Measurements from ENCODE around the gene HMGB4. TPM values are rescaled to one million over a fixed set of nuclear protein-coding genes. Genes with fewer than 3 reads are reported as not detected.

The HMGB4 gene
- total RNA-seq, 2 donors from 2014 or later: not detected

DNA sequence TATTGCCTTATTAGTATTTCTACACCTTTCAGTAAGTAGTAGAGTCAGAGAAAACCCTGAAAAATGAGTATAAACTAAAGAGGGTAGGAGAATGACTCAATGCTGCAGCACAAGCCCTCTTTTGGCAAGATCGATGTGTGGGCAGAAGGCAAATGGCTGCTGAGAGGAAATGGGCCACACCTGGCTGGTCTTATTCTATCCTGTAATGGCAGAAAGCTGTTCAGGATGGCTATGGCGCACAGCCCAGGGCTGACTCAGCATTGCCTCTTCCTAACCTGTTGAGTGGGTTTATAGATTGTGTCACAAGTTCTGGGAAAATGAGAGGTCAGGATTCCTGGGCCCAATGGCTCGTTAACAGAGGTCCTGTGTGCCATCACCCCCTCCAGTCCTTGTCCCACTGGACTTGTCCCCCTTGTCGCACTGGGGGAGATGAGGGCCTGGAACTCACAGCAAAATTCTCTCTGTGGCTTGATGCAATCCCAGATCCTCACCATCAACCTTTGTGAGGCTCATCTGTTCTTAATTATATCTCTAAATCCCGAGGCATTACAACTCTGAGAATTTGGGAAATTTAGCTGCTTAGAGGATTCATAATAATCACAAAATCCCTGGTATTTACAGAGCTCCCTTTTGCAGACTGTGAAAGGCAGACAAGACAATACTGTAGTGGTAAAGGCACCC, 13.2 kb downstream of the HMGB4 start:
- TF ChIP-seq, protein P1, sequence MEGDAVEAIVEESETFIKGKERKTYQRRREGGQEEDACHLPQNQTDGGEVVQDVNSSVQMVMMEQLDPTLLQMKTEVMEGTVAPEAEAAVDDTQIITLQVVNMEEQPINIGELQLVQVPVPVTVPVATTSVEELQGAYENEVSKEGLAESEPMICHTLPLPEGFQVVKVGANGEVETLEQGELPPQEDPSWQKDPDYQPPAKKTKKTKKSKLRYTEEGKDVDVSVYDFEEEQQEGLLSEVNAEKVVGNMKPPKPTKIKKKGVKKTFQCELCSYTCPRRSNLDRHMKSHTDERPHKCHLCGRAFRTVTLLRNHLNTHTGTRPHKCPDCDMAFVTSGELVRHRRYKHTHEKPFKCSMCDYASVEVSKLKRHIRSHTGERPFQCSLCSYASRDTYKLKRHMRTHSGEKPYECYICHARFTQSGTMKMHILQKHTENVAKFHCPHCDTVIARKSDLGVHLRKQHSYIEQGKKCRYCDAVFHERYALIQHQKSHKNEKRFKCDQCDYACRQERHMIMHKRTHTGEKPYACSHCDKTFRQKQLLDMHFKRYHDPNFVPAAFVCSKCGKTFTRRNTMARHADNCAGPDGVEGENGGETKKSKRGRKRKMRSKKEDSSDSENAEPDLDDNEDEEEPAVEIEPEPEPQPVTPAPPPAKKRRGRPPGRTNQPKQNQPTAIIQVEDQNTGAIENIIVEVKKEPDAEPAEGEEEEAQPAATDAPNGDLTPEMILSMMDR (IDR thresholded peaks at IDR 0.05): no peak
- intact Hi-C loops (cut with DNase I): no loop called here
- no peak overlapping the region for H3K27ac ChIP-seq
- no peaks in the 10 kb centered on the region for H3K9me3 ChIP-seq
- no peak for DNase-seq
- H3K9ac ChIP-seq (ENCODE audit: low read depth in 2 of 2, low read length in 2 of 2): no peak overlapping the region
- H3K4me3 ChIP-seq: no peak overlapping the region
- no peaks in the 10 kb centered on the region for H3K36me3 ChIP-seq
- no peaks in the 10 kb centered on the region for H3K4me1 ChIP-seq
- H3K27me3 ChIP-seq: no peaks in the 10 kb centered on the region

DNA sequence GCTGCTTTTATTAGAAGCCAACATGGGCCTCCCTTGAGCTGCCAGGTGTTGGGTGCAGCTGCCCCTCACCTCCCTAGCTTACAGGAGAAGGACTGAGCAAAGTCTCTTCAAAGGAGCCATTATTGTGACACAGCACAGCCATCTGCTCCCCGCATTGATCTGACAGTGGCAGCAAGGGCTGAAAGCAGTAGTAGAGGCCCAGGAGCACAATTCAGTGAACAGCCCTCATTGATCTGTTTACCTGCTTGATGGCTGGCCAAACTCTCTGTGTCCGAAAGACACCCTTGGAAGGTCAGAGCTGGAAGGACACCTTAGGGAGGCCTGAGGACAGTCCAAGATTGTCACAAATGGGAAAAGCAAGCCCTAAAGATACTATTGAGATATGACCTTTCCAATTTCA, 14.5 kb downstream of the HMGB4 start:
- Histone ChIP-seq H3K4me1 (no peaks in the 10 kb centered on the region), H3K27ac (no peak overlapping the region), H3K9ac (ENCODE audit: low read depth in 2 of 2, low read length in 2 of 2) (no peak overlapping the region), H3K4me3 (no peak overlapping the region), H3K27me3 (no peaks in the 10 kb centered on the region), H3K9me3 (no peaks in the 10 kb centered on the region), H3K36me3 (no peaks in the 10 kb centered on the region)
- TF ChIP-seq, protein P1 (IDR thresholded peaks at IDR 0.05): no peak
- no peak for DNase-seq
- intact Hi-C loops (cut with DNase I): no loop called here

DNA sequence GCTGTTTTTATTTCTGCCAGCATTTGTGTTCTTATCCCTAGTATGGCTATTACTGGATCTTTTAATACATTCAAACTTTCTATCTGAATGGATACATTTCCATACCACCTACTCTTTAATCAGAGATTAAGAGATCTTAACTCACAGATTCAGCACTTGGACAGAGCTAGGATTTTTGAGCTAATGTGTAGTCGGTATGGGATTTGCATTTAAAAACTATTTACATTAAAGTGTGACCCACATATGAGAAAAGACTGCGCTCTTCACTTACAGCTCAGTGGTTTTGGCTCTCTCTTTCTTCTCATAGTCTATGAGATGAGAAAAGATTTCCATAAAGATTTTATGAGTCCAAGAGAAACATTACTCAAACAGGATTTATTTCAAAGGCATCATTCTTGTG, 16.4 kb downstream of the HMGB4 start:
- Histone ChIP-seq H3K27ac (no peak overlapping the region), H3K4me3 (no peak overlapping the region), H3K9ac (ENCODE audit: low read depth in 2 of 2, low read length in 2 of 2) (no peak overlapping the region), H3K36me3 (no peaks in the 10 kb centered on the region), H3K4me1 (no peaks in the 10 kb centered on the region), H3K27me3 (no peaks in the 10 kb centered on the region), H3K9me3 (no peaks in the 10 kb centered on the region)
- TF ChIP-seq, protein P1 (IDR thresholded peaks at IDR 0.05): no peak
- DNase-seq: no peak
- intact Hi-C loops (cut with DNase I): no loop called here

DNA sequence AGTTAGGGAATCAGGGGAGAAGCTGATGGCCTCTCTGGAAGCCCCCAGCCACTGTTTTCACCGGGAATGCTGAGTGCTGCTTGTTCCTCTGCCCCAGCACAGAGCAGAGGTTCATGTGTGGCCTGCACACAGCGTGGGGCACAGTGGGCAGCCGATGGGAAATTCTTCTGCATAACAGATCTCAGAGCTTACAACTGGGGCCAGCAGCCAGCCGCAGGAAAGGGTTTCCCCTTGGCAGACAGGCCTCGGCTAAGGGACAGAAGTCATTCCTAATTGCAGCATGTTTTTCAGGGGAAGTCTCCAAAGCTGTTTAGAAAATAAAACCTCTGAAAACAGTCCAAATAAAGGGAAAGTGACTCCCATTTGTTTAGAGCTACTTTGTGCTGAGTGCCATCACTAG, 22.6 kb downstream of the HMGB4 start:
- no peaks in the 10 kb centered on the region for H3K27me3 ChIP-seq
- no peaks in the 10 kb centered on the region for H3K36me3 ChIP-seq
- no peak overlapping the region for H3K9ac ChIP-seq (ENCODE audit: low read depth in 2 of 2, low read length in 2 of 2)
- no peaks in the 10 kb centered on the region for H3K9me3 ChIP-seq
- H3K4me3 ChIP-seq: no peak overlapping the region
- H3K27ac ChIP-seq: no peak overlapping the region
- TF ChIP-seq, protein P1 (IDR thresholded peaks at IDR 0.05): no peak
- H3K4me1 ChIP-seq: no peaks in the 10 kb centered on the region
- no peak for DNase-seq
- intact Hi-C loops (cut with DNase I): no loop called here

DNA sequence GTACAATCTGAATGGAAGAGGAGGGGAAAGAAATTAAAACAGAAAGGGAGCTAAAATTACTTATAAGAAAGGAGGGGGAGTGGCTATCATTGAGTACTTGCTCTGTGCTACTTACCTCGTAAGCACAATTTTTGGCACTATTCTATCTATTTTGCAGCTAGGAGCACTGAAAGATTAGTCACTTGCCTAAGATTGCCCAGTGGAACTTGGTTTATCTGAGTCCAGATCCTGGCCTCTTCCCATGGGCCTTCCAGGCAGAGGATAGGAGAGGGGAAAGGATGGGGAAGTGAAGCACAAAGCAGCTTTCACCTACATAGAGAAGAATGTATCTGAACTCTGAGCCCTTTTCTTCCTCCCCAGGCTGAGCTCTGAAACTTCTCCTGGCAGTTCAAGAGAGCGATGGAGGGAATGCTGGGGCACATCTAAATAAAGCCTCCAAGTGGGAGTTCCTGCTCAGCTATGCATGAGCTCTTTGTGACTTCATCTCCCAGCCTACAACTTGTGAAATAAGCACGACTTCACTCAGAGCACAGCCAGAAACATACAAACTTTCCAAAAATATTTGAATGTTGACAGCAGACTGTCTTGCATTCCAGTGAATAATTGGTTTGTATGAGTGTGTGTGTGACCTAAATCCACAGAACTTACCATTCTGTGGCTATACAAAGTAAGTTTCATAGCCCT, 29.4 kb downstream of the HMGB4 start:
- no peak overlapping the region for H3K9ac ChIP-seq (ENCODE audit: low read depth in 2 of 2, low read length in 2 of 2)
- DNase-seq: no peak
- H3K36me3 ChIP-seq: no peaks in the 10 kb centered on the region
- H3K4me3 ChIP-seq: no peak overlapping the region
- TF ChIP-seq, protein P1 (IDR thresholded peaks at IDR 0.05): no peak
- H3K27ac ChIP-seq: no peak overlapping the region
- no peaks in the 10 kb centered on the region for H3K27me3 ChIP-seq
- H3K4me1 ChIP-seq: no peaks in the 10 kb centered on the region
- H3K9me3 ChIP-seq: no peaks in the 10 kb centered on the region
- intact Hi-C loops (cut with DNase I): no loop called here
